Ectodermal cell (in vitro differentiated cells): ENCODE data around the gene MCEMP1. TPM values are rescaled to one million over a fixed set of nuclear protein-coding genes. Genes with fewer than 3 reads are reported as not detected.

Experiments used
- H3K27ac ChIP-seq: 2 replicates; pipeline ENCODE4 v1.7.0; 2013; ENCODE audit warnings: mild to moderate bottlenecking, low read depth, low read length; ENCODE audit not compliant: insufficient read depth, poor library complexity, severe bottlenecking
- H3K27me3 ChIP-seq: 2 replicates; pipeline ENCODE4 v1.7.0; 2013; ENCODE audit warnings: mild to moderate bottlenecking, low read length; ENCODE audit not compliant: insufficient read depth, control insufficient read depth, poor library complexity, severe bottlenecking
- H3K36me3 ChIP-seq: one replicate; pipeline ENCODE4 v1.7.0; 2013; ENCODE audit warnings: low read length; ENCODE audit not compliant: control insufficient read depth, insufficient read depth
- H3K4me1 ChIP-seq: one replicate; pipeline ENCODE4 v1.7.0; 2013; ENCODE audit warnings: low read length; ENCODE audit not compliant: control insufficient read depth, insufficient read depth
- H3K4me3 ChIP-seq: 2 replicates; pipeline ENCODE4 v1.7.0; 2013; ENCODE audit warnings: low read depth, low read length, control low read depth; ENCODE audit not compliant: insufficient read depth
- H3K9me3 ChIP-seq: 2 replicates; pipeline ENCODE4 v1.7.0; 2013; ENCODE audit warnings: mild to moderate bottlenecking, low read length, moderate library complexity; ENCODE audit not compliant: control insufficient read depth
- WGBS, 2 experiments: methylation state at CpG; one replicate each; pipeline ENCODE4 v1.1.7; 2013; ENCODE audit warnings: missing lambda C conversion rate in 2 of 2; 5-methylcytosine and 5-hydroxymethylcytosine counted together
- polyA plus RNA-seq, 4 experiments: library from polyadenylated mRNA; stranded (reverse); fragments of 50-300 nt; gene quantifications; one replicate each; pipeline ENCODE4 v1.2.3, GENCODE V29; 2013

MCEMP1 gene
- not detected for polyA plus RNA-seq (2013, experiment 1 of 4)
- not detected for polyA plus RNA-seq (2013, experiment 2 of 4)
- polyA plus RNA-seq (2013, experiment 3 of 4), result not detected
- not detected for polyA plus RNA-seq (2013, experiment 4 of 4)

DNA sequence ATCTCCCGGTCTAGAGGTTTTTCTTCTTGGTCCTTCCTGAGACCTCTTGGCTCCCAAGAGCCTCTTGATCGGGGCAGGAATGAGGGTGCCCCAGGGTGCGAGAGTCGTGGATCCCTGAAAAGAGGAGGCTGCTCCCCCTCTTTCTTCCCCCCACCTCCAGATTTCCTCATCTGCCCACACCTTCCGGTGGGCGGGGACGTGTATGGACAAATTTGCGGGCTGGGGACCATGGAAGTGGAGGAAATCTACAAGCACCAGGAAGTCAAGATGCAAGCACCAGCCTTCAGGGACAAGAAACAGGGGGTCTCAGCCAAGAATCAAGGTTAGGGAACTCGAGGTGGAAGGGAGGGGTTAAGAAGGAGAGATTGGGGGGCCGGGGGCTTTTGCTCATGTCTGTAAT lies at the start of gene MCEMP1:
TSS of gene MCEMP1 (plus strand) at position 237 of the 400 bp plus-strand sequence. CDS start at position 268, 31 bp downstream.
- Histone ChIP-seq H3K4me1 (peaks cover 3% of the 10 kb centered on the region), H3K27ac (no peak within 1 kb of the TSS), H3K4me3 (no peak within 1 kb of the TSS), H3K36me3 (no peaks in the 10 kb centered on the region), H3K9me3 (no peaks in the 10 kb centered on the region), H3K27me3 (peaks cover 52% of the 10 kb centered on the region)
- 63 to 70% methylated on average over 10 of the region's 10 CpGs for WGBS, 2 experiments

- Histone ChIP-seq H3K27me3 (no peaks in the 10 kb centered on the region), H3K9me3 (no peaks in the 10 kb centered on the region), H3K4me1 (peaks cover 13% of the 10 kb centered on the region), H3K36me3 (peaks cover 21% of the 10 kb centered on the region), H3K4me3 (no peak overlapping the region), H3K27ac (no peak overlapping the region)
- WGBS, 2 experiments, result 92% methylated on average over 24 of the region's 24 CpGs
Measured at GRCh38 chr19:7627166-7627565, 49.7 kb upstream of the MCEMP1 start.

GRCh38 chr19:7628589-7629311 lies 48.1 kb upstream of the MCEMP1 start:
- no peaks in the 10 kb centered on the region for H3K27me3 ChIP-seq
- H3K4me1 ChIP-seq, result peaks cover 13% of the 10 kb centered on the region
- 9 to 10% methylated on average over 15 of the region's 15 CpGs for WGBS, 2 experiments
- peaks cover 8% of the 10 kb centered on the region for H3K36me3 ChIP-seq
- H3K4me3 ChIP-seq, result peak overlapping the region; percentile 100
- H3K27ac ChIP-seq, result peak overlapping the region; percentile 12
- H3K9me3 ChIP-seq, result no peaks in the 10 kb centered on the region

- no peaks in the 10 kb centered on the region for H3K9me3 ChIP-seq
- peaks cover 13% of the 10 kb centered on the region for H3K4me1 ChIP-seq
- peaks cover 7% of the 10 kb centered on the region for H3K36me3 ChIP-seq
- peak within 1 kb of the TSS; percentile 64 for H3K27ac ChIP-seq
- WGBS, 2 experiments, result 0% methylated on average over 40 of the region's 40 CpGs
- peaks cover under 1% of the 10 kb centered on the region for H3K27me3 ChIP-seq
- peak within 1 kb of the TSS; percentile 100 for H3K4me3 ChIP-seq
Measured at GRCh38 chr19:7629347-7630054, 47.4 kb upstream of the MCEMP1 start, which contains the start of the genes PET100 and XAB2. TSS of gene PET100 (plus strand) at chr19:7629793. CDS start at chr19:7629834, 41 bp downstream. TSS of gene XAB2 (minus strand) at chr19:7629545. CDS start at chr19:7629527, 18 bp downstream.

DNA sequence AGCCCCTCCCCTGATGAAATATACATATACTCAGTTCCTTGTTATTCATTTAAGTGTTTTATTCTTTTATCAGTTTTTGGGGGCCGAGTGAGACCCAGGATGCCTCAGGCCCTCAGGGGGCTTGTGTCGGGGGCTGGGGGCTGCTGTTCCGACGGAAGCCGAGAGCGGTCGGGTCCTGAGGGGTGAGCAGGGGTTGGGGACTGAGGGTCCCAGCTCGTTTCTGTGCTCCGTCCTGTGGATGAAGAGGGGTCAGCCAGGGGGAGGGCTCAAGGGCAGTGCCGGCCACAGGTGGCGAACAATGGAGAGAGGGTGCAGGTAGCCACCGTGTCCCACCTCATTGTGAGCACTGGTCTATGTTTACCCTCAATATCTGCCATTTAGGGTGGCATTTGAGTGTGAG lies 45.3 kb upstream of the MCEMP1 start:
- Histone ChIP-seq H3K27ac (no peak overlapping the region), H3K27me3 (peaks cover 21% of the 10 kb centered on the region), H3K4me3 (no peak overlapping the region), H3K4me1 (peaks cover 13% of the 10 kb centered on the region), H3K9me3 (no peaks in the 10 kb centered on the region), H3K36me3 (no peaks in the 10 kb centered on the region)
- 95% methylated on average over 12 of the region's 12 CpGs for WGBS, 2 experiments

- WGBS, 2 experiments, result 94 to 95% methylated on average over 40 of the region's 40 CpGs
- H3K36me3 ChIP-seq, result no peaks in the 10 kb centered on the region
- no peak overlapping the region for H3K27ac ChIP-seq
- H3K4me1 ChIP-seq, result peaks cover 13% of the 10 kb centered on the region
- H3K27me3 ChIP-seq, result peaks cover 25% of the 10 kb centered on the region
- no peak overlapping the region for H3K4me3 ChIP-seq
- no peaks in the 10 kb centered on the region for H3K9me3 ChIP-seq
Measured at GRCh38 chr19:7632340-7633203, 44.3 kb upstream of the MCEMP1 start.

DNA sequence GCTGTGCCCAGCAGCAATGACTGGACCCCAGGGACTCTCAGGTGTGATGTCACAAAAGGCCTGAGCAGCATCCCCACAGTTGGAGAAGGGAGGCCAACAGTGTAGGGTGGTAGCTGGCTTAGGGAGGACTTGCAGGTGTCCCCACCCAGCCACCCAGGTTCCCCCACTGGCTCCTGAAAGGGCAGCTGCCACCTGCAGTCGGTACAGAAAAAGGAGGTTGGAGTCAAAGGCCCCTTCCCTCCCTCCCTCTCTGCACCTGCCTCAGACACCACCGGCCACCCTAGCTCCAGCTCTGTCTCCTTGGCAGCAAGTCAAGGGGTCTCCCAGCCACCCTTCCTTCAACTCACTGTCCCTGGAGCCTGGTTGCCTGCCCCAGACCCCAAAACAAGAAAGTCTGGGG lies 43.2 kb upstream of the MCEMP1 start, which contains the start of gene PCP2:
TSS of gene PCP2 (minus strand) at position 22 of the 400 bp plus-strand sequence. CDS start 262 bp downstream, outside the sequence.
- WGBS, 2 experiments, result 57 to 78% methylated on average over 2 of the region's 2 CpGs
- Histone ChIP-seq H3K9me3 (no peaks in the 10 kb centered on the region), H3K36me3 (no peaks in the 10 kb centered on the region), H3K27ac (no peak within 1 kb of the TSS), H3K27me3 (peaks cover 25% of the 10 kb centered on the region), H3K4me3 (no peak within 1 kb of the TSS), H3K4me1 (peaks cover 8% of the 10 kb centered on the region)

DNA sequence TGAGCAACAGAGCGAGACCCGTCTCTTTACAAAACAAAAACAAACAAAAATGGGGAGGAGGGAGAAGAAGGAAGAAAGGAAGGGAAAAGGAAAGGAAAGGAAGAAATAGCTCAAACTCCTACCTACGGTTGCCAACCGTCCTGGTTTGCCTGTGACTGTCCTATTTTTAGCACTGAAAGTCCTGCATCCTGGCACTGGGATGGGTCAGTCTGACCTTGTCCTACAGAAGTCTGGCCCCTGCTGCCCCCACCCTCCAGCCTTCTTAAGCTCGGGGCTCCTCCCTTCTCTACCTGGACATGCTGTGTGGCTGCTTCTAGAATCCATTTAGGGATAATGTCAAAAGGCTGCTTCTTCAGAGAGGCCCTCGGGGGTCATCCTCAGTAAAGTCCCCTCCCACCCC lies 41.2 kb upstream of the MCEMP1 start:
- WGBS, 2 experiments, result 67 to 73% methylated on average over 4 to 6 of the region's 6 CpGs
- Histone ChIP-seq H3K4me3 (no peak overlapping the region), H3K4me1 (peaks cover 4% of the 10 kb centered on the region), H3K36me3 (no peaks in the 10 kb centered on the region), H3K27ac (no peak overlapping the region), H3K27me3 (peaks cover 25% of the 10 kb centered on the region), H3K9me3 (no peaks in the 10 kb centered on the region)

- 76% methylated on average over 16 of the region's 16 CpGs for WGBS, 2 experiments
- Histone ChIP-seq H3K9me3 (no peaks in the 10 kb centered on the region), H3K4me1 (no peaks in the 10 kb centered on the region), H3K27ac (no peak overlapping the region), H3K36me3 (no peaks in the 10 kb centered on the region), H3K4me3 (peak overlapping the region; percentile 58), H3K27me3 (peaks cover 25% of the 10 kb centered on the region)
Measured at GRCh38 chr19:7636317-7636690, 40.6 kb upstream of the MCEMP1 start.
